GM18507 (cell line): ENCODE measurements around the gene LMNTD1.
"Not testable (repeated sequence)": the region's sequence is repeated elsewhere in the genome, so short reads cannot be mapped to it uniquely, and the experiment has no call there.

Experiments used
- DNase-seq: peaks from one replicate; pipeline ENCODE4 v3.0.0; 2011; ENCODE audit warnings: low read depth; ENCODE audit not compliant: insufficient read length; ENCODE audit errors: extremely low spot score
- FAIRE-seq: peaks from 2 replicates; lab custom pipeline; 2011; peaks lifted over from hg19 to GRCh38; lab: Jason Lieb, UNC

LMNTD1 gene

GRCh38 chr12:25553098-25553497 lies at the start of gene LMNTD1:
LMNTD1 (minus strand) TSS chr12:25553283; CDS start chr12:25552959, 324 bp downstream.
- no peak for FAIRE-seq
- DNase-seq = no peak

GRCh38 chr12:25598956-25599355 lies 45.9 kb upstream of the LMNTD1 start:
- DNase-seq (no peak), FAIRE-seq (no peak)

- peak; percentile 69 for FAIRE-seq
- DNase-seq = not testable (repeated sequence)
These were observed 42.4 kb upstream of the LMNTD1 start for GRCh38 chr12:25595496-25595895.

GRCh38 chr12:25594376-25594775 lies 41.3 kb upstream of the LMNTD1 start:
- DNase-seq (no peak), FAIRE-seq (no peak)

- DNase-seq (no peak), FAIRE-seq (no peak)
These were observed 39.8 kb upstream of the LMNTD1 start for GRCh38 chr12:25592725-25593495.

- no peak for FAIRE-seq
These were observed 38.1 kb upstream of the LMNTD1 start for GRCh38 chr12:25591144-25591543.

GRCh38 chr12:25590011-25590721 lies 37.1 kb upstream of the LMNTD1 start:
- DNase-seq (no peak), FAIRE-seq (no peak)

More at GRCh38 chr12:25591144-25591543, 38.1 kb upstream of the LMNTD1 start:
- DNase-seq = no peak

- DNase-seq = no peak
- no peak for FAIRE-seq
These were observed 34.3 kb upstream of the LMNTD1 start for GRCh38 chr12:25587346-25587745.

GRCh38 chr12:25585662-25586061 lies 32.6 kb upstream of the LMNTD1 start:
- DNase-seq (no peak), FAIRE-seq (no peak)

GRCh38 chr12:25585021-25585523 lies 32.0 kb upstream of the LMNTD1 start:
- FAIRE-seq (no peak), DNase-seq (no peak)

- no peak for FAIRE-seq
These were observed 31.5 kb upstream of the LMNTD1 start for GRCh38 chr12:25584596-25584995.

GRCh38 chr12:25583545-25583944 lies 30.5 kb upstream of the LMNTD1 start:
- no peak for FAIRE-seq
- no peak for DNase-seq

More at GRCh38 chr12:25584596-25584995, 31.5 kb upstream of the LMNTD1 start:
- no peak for DNase-seq

GRCh38 chr12:25581067-25581466 lies 28.0 kb upstream of the LMNTD1 start:
- FAIRE-seq (no peak), DNase-seq (no peak)

- DNase-seq (no peak), FAIRE-seq (no peak)
These were observed 25.5 kb upstream of the LMNTD1 start for GRCh38 chr12:25578411-25579143.

- FAIRE-seq = no peak
These were observed 21.7 kb upstream of the LMNTD1 start for GRCh38 chr12:25574761-25575160.

GRCh38 chr12:25573346-25573745 lies 20.3 kb upstream of the LMNTD1 start:
- FAIRE-seq (no peak), DNase-seq (no peak)

More at GRCh38 chr12:25574761-25575160, 21.7 kb upstream of the LMNTD1 start:
- no peak for DNase-seq

GRCh38 chr12:25570418-25570817 lies 17.3 kb upstream of the LMNTD1 start:
- no peak for FAIRE-seq
- no peak for DNase-seq

- DNase-seq (no peak), FAIRE-seq (no peak)
These were observed 13.3 kb upstream of the LMNTD1 start for GRCh38 chr12:25566202-25566949.

GRCh38 chr12:25558586-25558985 lies 5.5 kb upstream of the LMNTD1 start:
- FAIRE-seq = no peak
- DNase-seq = no peak
